Renal cortex interstitium (tissue), 15 donors: ENCODE results near the gene NOX4. TPM values are rescaled to one million over a fixed set of nuclear protein-coding genes. Genes with fewer than 3 reads are reported as not detected.

Source experiments
- DNase-seq, 11 donors: peaks; one replicate each; pipeline ENCODE4 v3.0.0-alpha.2; 2013; ENCODE audit warnings: low read depth in 9 of 11, low spot score in 4 of 11; ENCODE audit errors: extremely low read depth in 1 of 11
- long read RNA-seq, 16 experiments: transcript quantifications; one replicate each; lab custom pipeline, GENCODE V29; 2026
- polyA plus RNA-seq, 3 donors: library from polyadenylated mRNA; unstranded; fragments of 120-200 nt; gene quantifications; one replicate each; pipeline ENCODE4 v1.2.1, GENCODE V29; 2013; ENCODE audit not compliant: insufficient read length in 3 of 3

The NOX4 gene
- polyA plus RNA-seq = 10 to 100 TPM; 39.9 to 54.0 (median 53.8) TPM
- long read RNA-seq, donor 1, partial matches to known transcripts = 0 of 4 reads
- long read RNA-seq, donor 1, other reads (novel, unspliced or antisense) = 0 of 4 reads
- long read RNA-seq, donor 2, partial matches to known transcripts = 0 of 4 reads
- long read RNA-seq, donor 2, other reads (novel, unspliced or antisense) = 0 of 4 reads
- long read RNA-seq, donor 3, partial matches to known transcripts = 0 of 2 reads
- long read RNA-seq, donor 3, other reads (novel, unspliced or antisense) = 0 of 2 reads
- long read RNA-seq, donor 4, partial matches to known transcripts = 0 of 3 reads
- long read RNA-seq, donor 4, other reads (novel, unspliced or antisense) = 0 of 3 reads
- long read RNA-seq, donor 5 = 0 reads
- long read RNA-seq, donor 6, partial matches to known transcripts = 0 of 7 reads
- long read RNA-seq, donor 6, other reads (novel, unspliced or antisense) = 0 of 7 reads
- long read RNA-seq, donor 7, partial matches to known transcripts = 0 of 5 reads
- long read RNA-seq, donor 7, other reads (novel, unspliced or antisense) = 0 of 5 reads
- long read RNA-seq, donor 8, transcript NOX4-211 (17 exons, 1,899 nt) = major isoform, 5 of 9 reads
- long read RNA-seq, donor 8, partial matches to known transcripts = 0 of 9 reads
- long read RNA-seq, donor 8, other reads (novel, unspliced or antisense) = 0 of 9 reads
- long read RNA-seq, donor 9, partial matches to known transcripts = 0 of 4 reads
- long read RNA-seq, donor 9, other reads (novel, unspliced or antisense) = 0 of 4 reads
- long read RNA-seq, donor 10, partial matches to known transcripts = 0 of 5 reads
- long read RNA-seq, donor 10, other reads (novel, unspliced or antisense) = 0 of 5 reads
- long read RNA-seq, donor 11, partial matches to known transcripts = 0 of 2 reads
- long read RNA-seq, donor 11, other reads (novel, unspliced or antisense) = 0 of 2 reads
- long read RNA-seq, donor 12 = 0 reads
- long read RNA-seq, donor 13 = 0 reads
- long read RNA-seq, donor 14, partial matches to known transcripts = 0 of 5 reads
- long read RNA-seq, donor 14, other reads (novel, unspliced or antisense) = 0 of 5 reads
- long read RNA-seq, donor 15, partial matches to known transcripts = 0 of 2 reads
- long read RNA-seq, donor 15, other reads (novel, unspliced or antisense) = 0 of 2 reads
- long read RNA-seq, donor 16, partial matches to known transcripts = 0 of 7 reads
- long read RNA-seq, donor 16, other reads (novel, unspliced or antisense) = 0 of 7 reads

DNA sequence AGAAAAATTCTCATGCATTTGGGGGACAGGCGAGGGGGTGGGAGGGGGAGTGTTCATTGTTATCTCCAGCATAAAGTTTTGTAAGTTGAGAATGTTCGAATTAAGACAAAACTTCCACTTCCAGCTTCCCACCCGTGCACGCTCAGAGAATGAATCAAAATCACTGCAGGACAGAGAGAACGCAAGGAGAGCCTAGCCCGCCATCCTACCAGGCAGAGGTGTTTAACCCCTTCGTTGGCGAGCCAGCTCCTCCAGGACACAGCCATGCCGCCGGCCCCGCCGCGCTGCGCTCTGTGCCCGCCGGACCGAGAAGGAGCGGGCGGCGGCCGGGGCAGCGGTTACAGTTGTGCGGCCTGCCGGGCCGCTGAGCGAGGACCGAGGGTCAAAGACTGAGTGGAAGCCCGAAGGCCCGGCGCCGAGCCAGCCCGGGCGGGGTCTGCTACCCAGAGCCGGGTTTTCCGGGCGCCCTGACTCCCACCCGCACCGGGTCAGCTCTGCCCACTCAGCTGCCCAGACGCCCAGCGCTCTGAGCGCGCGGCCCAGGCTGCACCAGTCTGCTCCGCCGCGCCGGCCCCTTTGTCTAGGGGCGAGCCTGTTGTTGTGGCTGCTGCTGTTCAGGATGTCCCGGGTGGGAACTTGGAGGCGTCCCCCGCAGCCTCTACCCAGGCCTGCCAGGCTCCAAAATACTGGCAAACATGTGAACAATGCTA lies at the start of gene NOX4:
NOX4 (minus strand) TSS at position 395 of the 710 bp plus-strand sequence; CDS start at position 266, 129 bp downstream.
- peak; percentile 47 to 79 (median 66) for DNase-seq

DNA sequence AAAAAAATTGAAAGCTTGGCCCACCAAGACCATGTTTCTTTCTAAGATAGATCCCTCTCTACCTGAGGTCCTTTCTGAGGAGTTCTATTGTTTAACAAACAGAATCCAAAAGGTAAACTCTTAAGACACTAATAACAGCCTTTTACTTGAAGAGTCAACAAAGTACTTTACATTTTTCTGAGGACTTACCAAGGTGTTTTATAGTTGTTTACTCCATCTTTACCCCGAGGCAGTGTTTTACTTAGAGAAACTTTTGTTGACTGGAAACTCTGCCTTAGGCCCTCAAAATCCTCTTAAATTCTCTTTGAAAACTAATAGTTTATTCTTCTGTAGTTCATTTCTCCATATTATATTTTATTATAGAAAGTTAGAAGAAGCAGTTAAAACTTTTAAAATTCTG lies 49.7 kb upstream of the NOX4 start:
- DNase-seq = no peak

DNA sequence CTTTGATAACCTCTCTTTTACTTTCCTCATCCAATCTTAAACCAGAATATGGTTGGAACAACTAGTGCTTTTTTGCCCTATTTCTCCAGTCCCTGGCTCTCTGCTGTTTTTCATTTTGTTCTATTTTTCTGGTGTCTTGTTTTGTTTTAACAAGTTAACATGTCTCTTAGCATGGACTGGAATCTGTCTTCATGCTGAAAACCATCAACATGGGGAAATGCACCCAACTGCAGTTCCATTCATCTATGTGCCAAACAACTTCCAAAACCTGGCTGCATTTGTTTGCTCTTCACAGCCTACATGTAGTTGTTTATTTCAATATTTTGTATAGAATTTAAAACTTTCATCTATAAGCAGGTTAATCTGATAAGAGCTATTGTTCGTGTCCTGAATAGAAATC lies 46.8 kb upstream of the NOX4 start:
- DNase-seq = no peak

DNA sequence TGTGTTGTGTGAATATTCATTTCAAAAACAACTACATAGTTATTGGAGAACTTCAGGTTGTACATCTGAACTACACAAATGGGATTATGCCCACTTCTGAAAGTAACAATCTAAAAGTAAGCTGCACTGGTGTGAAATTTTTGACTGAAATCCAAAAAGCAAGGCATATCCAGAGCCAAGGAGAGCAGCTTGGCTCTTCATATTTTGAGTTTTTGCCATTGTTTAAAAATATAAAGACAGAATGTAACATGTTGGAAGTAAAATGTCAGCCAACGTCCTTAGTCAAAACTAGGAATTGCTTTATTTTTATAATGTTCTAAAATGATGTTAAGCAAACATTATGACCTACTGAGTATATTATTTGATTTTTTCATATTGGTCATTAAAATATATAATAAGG lies 45.8 kb upstream of the NOX4 start:
- no peak for DNase-seq

DNA sequence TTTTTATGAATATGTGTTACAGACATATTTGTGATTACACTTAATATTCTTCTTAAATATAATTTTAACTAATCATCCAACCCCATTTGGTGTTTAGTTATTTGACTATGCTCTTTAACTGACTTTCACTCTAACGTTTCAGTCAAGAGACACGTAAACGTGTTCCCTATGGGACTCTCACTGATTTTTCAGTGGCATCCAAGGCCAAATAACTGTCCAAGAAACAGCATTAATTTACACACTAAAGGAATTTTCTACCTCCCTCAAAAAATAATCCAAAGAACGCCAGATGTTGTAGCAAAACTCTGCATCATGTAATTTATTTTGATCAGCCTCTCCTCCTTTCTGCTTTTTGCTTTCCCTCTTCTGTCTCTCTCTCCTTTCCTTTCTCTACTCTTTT lies 44.0 kb upstream of the NOX4 start:
- no peak for DNase-seq

DNA sequence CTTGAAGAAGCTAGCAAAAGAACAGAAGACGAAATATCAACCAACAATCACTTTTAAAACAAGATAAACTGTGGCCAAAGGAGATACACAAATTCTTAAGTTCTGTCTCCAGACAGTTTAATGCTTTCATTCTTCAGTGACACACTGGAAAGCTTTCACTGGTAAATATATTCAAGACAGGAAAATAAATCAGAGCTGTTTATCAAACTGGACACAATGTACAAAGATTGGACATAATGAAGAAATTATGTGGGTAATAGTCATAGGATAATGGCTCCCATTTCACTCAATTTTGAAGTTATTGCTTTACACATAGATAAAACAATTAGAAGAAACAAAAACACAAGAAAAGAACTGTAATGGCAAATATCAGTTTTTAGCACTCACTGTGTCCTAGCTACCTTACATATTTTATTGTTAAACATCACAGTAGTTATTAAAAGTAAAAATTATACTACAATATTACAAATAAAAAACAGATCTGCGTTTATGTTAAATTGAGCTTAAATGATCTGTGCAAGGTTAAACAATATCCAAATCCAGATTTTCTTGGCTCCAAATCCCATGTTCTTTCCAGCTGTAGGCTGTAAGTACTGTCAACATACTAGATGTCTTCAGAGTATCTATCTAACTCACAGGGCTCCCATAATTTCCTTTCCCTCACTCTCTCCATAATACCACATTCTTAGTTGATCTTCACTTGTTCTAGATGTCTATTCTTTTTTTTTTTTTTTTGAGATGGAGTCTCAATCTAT lies 38.6 kb upstream of the NOX4 start:
- DNase-seq = no peak

DNA sequence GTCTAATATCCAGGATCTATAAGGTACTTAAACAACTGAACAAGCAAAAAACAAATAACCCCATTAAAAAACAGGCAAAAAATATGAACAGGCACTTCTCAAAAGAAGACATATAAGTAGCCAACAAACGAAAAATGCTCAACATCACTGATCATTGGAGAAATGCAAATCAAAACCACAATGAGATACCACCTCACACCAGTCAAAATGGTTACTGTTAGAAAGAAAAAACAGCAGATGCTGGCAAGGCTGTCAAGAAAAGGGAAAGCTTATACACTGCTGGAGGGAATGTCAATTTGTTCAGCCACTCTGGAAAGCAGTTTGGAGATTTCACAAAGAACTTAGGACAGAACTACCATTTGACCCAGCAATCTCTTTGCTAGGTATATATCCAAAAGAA lies 30.6 kb upstream of the NOX4 start:
- DNase-seq = no peak

DNA sequence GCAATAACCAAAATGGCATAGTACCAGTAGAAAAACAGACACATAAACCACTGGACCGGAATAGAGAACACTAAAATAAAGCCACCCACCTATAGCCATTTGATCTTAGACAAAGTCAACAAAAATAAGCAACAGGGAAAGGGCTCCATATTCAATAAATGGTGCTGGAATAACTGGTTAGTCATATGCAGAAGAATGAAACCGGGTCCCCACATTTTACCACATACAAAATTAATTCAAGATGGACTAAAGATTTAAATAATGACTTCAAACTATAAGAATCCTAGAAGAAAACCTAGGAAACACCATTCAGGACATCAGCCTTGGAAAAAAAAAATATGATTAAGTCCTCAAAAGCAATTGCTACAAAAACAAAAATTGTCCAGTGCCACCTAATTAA lies 30.1 kb upstream of the NOX4 start:
- DNase-seq = no peak

DNA sequence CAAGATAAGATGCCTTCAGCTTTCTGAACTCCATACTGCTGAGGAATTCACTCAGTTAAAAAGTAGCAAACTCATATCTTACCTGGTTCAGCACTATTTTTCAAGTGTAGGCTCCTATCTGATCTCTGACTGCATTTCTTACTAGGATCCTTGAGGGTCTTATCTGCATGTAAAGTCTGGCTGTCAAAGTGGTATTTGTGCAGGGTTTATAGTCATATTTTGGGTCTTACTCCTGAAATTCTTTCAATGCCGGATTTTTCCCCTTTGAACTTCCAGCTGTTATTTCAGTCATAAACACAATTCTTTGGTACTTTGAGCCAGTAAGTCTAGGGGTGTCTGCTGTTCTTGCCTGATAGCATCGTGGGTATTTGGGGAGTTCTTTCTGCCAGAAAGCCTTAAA lies 25.3 kb upstream of the NOX4 start:
- DNase-seq = no peak

DNA sequence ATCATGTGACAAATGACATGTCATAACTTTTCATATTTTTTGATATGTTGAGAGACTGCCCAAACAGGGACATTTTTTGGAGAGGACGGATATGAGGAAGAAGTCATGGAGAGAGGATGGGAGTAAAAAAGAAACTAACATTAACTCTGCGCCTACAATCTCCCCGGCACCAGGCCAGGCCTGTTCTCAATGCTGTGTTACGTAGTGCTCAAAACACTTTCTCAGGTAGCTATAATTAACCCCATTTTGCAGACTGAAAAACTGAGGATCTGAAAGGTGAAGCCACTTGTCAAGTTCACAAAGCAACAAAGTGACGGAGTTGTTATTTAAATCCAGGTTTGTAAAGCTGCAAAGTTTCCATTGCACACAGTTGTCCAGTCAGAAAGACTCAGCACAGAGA lies 17.4 kb upstream of the NOX4 start:
- no peak for DNase-seq

DNA sequence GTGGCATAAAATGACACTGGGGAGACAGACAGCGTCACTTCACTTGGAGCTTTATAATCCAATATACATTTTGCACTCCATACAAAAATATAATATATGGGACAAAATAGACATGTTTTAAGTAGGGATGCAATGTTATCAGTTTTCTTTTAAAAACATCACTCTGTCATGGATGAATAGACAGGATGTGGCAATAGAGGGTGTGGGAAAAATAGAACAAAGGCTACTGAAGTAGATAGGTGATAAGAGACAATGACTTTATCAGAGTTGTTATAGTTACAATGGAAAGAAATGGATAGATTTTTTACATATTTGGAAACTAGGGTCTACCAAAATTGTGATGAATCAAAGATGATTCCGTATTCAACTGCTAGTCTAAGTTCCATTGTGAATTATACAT lies 13.1 kb upstream of the NOX4 start:
- DNase-seq = no peak

DNA sequence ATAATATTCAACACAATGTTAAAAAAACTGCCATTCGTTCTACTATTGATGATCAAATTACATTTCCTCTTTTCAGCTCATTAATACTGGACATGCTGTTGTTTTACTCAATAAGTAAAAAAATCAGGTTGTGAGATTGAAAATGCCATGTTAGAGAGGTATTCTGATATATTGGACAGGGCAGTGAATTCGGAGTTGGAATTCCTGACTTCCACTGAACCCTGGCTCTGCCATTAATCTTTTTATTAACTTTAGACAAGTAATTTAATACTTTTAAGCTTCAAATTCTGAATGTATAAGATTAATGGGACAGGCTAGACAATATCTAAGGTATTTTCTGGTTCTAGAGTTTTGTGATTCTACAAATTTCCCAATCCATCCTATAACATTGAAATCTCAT lies 12.2 kb upstream of the NOX4 start:
- DNase-seq = no peak

DNA sequence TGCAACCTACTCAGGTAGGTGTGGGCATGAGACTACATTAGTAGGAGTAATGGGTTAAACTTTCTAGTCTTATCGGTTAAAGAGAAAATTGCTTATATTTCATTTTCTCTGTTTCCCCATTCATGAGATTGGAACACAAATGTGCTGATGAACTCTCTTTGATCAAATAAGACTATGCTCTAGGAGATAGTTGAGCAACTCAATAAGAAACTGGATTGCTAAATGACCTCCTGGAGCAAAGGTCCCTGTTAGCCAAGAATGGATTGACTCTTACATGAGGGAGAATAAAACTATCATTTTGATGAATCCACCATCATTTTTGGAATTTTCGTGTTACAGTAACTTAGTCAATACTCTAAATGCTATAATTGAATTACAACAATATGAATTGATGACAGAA lies 11.1 kb upstream of the NOX4 start:
- DNase-seq = no peak

DNA sequence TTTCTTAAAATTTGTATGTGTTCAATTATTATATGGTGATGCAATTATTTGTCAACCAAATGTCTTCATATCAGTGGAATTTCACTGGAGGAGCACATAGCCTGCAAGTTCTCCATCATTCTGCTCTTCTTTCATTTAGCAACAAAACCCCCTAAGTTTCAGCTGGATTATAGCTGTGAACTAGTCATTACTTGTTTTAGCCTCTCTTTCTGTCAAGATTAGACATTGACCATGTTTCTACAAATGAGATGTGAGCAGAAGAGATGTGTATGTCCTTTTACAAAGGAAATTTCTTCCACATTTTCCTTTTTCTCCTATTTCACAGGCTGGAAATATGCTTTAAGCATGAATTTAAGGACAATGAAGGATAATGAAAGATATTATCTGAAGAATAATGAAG lies 9.2 kb upstream of the NOX4 start:
- no peak for DNase-seq

DNA sequence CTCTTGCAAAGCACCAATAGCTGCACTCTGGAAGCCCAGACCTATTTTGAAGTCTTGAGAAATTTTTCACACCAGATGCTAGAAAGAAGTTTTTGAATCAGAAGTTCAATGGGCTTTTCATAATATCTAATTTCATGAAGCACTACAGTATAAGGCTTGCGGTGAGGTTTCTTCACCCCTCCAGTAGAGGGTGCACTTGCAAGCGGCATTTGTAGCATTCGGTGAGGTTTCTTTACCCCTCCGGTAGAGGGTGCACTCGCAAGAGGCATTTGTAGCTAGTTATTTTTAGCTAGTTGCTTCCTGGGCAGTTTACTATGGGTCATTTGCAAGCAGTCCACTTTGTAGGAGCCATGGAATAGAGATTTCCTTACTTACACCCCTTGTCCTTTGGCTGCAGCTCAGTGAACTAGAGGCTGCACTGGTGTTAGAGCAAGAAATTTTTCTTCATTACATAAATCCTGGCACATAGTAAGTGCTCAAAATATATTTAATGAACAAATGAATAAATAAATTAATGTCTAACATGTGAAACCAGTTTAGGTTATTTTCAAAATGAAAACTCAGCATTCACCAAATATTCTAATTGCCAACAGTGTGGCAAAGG lies 7.8 kb upstream of the NOX4 start:
- DNase-seq = no peak

DNA sequence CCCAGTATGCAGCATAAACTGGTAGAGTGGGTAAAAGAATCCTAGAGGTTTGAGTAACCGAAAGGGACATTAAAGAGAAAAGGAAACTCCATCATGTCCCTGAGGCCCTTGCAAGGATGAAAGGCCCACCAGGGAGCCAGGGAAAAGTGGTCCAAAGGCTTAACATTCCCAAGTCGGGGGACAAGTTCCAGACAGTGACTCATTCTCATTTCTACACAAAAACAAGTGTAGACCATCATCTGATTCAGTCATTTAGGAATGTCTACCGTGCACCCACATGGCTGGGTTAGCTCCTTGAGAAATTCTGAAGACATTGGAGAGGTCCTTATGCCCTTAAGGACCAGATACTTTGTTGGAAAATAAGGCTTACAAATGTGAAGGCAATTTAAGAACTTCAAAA lies 4.8 kb upstream of the NOX4 start:
- DNase-seq = no peak

DNA sequence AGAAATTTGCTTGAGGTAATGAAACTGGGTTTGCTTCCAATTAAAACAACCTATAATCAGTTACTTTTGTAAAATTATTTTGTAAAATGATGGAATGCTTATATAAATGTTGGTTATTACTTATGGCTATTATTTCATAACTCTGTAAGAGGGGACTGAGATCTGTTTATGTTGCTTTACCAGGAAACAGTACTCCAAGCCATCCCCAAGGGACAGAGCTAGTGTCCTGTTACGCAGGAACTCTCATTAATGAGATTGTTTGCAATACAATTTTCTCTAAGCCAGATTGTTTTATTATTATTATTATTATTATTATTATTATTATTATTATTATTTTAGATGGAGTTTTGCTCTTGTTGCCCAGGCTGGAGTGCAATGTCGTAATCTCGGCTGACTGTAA lies 2.3 kb upstream of the NOX4 start:
- no peak for DNase-seq

DNA sequence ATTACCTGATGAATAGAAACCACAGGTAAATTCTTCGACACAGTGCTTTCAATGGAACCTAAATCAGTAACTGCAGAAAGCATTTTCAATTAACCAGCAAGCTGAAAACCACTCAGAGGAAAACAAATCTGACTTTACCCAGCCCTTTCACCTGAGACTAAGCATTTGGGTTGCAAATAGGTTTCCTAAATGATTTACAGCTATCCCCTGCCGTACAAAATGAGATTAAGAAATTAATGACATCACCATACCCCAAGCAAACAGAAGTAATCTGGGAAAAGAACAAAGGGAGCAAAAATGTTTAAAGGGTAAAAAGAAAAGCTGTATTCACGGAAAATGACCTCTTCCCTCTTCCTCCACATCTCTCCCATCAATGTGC lies 584 bp downstream of the NOX4 start:
- DNase-seq = peak in 3 of 11 donors; percentile 14 to 21 (median 17)
